Measurements from ENCODE around the gene TOMM70. TPM values are rescaled to one million over a fixed set of nuclear protein-coding genes. Genes with fewer than 3 reads are reported as not detected.
A peak's percentile ranks its signal among the peaks of the same experiment; 100 is the strongest.
"Not testable (repeated sequence)": the region's sequence is repeated elsewhere in the genome, so short reads cannot be mapped to it uniquely, and the experiment has no call there.

TOMM70 gene
- polyA plus RNA-seq, 1 donor, result 85.2 TPM

DNA sequence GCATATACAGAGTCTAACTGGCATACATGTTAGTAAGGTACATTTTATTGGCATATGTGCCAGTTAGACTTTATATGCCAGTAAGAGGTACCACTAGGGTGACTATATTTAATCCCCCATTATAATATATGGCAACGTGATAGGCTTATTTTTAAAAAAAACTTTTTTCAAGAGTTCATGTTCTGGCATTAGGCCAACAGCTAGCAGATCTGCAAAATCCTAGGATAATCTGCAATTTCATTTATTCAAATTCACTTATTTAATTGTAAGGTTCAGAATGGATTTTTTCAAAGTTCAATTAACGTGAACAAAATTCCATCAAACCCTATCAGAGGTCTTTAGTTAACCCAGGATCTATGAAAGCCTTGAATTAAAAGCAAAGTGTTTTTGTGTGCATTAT lies 34.5 kb downstream of the TOMM70 start:
- DNase-seq, result no peak

DNA sequence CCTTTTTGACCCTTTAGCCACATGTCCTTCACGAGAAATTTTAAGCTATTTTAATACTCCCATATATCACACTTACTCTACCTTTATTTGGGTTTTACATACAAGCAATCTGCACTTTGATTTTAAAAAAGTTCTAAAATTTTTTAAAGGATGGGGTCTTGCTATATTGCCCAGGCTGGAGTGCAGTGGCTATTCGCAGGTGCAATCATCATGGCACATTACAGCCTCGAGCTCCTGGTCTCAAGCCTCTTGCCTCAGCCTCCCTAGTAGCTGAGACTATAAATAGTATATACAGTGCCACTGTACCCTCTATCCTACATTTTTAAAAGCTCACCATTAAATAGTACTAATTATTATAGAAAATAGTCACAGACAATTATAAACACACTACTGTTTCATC lies 36.5 kb downstream of the TOMM70 start:
- DNase-seq, result no peak

DNA sequence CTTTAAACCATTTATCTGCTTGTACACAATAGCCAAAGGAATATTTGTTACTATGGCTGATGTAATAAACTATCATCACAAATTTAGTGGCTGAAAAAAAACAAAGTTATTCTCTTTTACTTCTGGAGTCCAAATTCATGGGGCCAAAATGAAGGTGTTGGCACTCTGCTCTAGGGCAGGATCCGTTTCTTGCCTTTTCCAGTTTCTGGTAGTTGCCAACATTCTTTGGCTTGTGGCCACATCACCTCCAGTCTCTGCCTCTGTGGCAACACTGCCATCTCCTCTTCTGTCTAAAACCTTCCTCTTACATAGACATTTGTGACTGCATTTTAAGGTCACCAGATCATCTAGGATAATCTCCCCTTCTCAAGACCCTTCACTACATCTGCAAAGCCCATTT lies 39.0 kb downstream of the TOMM70 start:
- no peak for DNase-seq

DNA sequence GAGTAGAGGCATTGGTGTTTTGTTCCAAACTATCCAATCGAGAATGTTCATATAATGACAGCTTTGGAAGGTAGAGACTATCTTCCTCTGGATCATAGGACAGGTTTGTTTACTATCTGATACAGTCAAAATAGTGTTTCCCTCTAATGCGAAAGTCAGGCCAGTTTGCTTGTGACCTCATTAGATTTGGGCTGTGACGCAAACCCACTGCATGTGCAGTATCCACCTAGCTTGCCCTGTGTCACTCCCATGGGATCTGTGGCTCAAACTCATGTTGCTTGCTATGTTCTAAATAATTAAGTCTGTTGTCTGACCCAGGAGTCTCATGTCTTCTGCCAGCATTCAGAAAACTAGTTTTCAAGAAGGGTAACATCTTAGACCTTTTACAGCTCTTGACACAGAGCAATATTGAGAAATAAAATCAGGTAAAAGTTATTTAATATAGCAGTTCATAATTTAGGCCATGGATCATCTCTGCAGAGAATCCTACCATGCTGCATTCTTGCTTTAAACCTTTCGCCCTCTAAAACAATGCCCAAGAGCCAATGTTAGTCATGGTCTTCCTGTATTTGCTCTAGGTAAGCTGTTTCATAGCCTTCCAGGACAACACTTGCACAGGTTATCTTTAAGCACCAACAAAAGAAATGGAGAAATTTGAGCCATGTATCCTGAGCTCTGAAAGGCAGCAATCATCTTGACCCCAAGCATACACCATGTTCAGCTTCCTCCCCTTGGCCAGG lies 40.0 kb downstream of the TOMM70 start:
- DNase-seq, result no peak

DNA sequence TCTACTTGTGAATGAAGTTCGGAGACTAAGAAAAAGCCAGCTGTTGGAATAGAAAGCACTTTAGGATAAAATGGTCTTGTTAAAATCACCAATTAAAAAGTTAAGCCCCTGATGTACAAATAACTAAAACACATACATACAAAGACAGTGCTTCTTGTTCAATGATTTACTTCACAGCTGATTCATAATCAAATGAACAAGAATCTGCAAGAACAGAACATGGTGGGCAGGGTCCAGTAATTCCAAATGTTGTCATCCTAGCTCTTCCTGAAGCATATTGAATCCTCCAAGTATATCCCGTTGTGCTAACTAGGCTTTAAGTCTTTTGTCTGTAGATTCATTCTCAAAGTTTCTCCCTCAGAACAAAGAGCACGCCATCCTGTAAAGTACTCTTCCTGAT lies 41.9 kb downstream of the TOMM70 start:
- DNase-seq, result no peak

DNA sequence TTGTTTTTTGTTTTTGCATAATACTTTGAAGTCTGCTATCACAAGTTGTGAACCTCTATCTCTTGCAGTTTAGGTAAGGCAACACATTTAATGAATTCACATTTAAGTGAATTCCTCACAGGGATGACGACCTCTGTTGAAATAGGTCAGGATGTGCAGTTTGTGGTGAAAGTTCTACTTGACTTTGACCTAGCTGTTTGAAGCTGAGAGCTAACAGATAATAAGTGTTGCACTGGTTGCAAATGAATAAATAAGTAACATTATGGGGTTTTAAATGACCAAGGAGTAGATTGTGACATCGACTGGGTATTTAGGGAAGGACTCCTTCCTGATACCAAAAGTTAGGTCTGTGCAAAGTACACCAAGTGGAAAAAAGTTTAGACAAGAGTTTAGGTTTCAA lies 42.5 kb downstream of the TOMM70 start:
- no peak for DNase-seq

DNA sequence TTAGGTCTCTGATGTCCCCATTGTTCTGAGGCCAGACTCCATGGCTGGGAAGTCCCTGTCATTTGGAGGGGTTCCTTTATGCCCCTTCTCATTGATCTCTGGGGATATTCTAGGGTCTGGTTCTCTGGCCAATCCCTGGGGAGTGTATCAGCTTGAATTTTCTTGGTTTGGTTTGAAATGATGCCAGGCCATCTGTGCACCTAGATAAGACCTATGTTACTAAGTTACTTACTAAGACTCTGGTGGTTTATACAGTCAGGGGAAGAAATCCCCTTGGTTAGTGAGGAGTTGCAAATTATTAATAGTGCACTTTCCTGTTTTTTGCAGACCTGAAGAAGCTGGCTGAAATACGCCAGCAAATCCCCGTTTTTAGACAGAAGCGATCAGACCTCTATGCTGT lies 46.0 kb downstream of the TOMM70 start:
- no peak for DNase-seq

DNA sequence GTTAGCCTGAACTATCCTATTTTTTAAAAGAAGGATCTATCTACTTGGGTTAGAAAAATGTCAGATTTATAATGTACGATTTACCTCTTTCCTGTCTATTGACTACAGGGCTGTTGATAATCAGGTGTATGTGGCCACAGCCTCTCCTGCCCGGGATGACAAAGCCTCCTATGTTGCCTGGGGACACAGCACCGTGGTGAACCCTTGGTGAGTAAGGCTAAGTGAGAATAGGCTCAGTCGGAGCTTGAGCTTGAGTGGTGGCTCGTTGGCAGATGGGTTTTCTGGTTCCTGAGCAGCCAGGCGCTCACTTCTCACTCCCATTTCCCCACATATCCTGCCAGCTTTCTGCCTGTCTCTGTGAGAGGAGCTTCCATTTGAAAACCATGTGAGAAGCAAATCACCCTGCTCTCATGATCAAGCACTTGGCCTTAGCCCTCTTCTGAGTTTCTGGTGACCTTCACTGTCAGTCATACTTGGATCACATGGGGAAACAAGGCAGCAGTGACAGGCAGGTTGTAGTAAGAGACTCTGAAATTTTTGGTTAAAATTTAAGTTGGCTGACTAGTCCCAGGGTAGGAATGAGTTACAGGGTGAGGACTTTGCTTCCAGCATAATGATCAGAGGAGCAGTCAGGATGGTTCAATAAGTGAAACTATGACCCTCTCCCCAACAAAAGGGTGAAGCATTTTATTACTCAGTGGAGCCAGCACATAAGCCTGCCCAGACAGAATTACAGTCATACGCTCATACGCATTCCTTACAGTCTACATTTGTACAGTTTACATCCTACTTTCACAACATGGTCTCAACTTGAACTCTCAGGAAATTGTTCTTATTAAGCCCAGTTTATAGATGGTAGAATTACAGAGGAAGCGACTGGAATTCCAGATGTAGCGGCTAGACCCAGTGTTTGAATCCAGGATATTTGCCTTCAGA lies 48.3 kb downstream of the TOMM70 start:
- no peak for DNase-seq

DNA sequence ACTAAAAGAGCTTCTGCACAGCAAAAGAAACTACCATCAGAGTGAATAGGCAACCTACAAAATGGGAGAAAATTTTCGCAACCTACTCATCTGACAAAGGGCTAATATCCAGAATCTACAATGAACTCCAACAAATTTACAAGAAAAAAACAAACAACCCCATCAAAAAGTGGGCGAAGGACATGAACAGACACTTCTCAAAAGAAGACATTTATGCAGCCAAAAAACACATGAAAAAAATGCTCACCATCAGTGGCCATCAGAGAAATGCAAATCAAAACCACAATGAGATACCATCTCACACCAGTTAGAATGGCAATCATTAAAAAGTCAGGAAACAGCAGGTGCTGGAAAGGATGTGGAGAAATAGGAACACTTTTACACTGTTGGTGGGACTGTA lies 49.1 kb downstream of the TOMM70 start:
- not testable (repeated sequence) for DNase-seq

DNA sequence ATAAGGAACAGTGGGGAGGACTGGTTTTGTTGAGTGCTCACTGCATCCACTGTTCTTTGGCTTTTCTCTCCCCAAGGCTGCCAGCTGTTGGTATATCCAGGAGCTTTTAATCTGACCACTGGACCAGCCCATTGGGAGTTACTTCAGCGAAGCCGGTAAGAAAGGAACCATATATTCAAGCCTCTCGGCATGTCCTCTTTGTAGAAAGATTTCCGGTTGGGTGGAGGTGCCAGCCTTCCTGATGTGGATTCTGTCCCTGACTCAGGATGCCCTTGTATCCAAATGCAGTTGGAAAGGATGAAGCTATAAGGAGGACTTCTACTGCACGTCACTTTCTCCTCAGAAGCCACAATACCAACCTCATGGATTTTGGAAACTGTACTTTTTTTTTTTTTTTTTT lies 52.2 kb downstream of the TOMM70 start:
- DNase-seq, result no peak

DNA sequence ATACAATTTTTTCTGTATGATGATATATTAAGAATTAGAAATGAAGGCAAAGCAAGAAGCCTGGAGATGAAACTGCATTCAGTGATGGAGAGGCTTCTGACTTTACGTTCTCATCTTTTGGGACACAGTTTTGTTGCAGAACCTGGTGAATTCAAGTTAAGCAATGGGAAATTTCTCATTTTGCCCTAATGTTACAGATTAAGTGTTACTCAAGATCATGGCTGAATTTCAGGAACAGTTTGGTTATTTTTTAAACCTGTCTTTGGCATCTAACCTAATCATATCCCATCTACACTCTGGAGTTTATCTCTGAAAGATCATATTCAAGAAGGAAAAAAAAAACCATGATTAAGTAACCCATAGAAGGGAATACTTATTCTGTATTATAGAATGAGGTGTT lies 60.4 kb downstream of the TOMM70 start:
- no peak for DNase-seq

DNA sequence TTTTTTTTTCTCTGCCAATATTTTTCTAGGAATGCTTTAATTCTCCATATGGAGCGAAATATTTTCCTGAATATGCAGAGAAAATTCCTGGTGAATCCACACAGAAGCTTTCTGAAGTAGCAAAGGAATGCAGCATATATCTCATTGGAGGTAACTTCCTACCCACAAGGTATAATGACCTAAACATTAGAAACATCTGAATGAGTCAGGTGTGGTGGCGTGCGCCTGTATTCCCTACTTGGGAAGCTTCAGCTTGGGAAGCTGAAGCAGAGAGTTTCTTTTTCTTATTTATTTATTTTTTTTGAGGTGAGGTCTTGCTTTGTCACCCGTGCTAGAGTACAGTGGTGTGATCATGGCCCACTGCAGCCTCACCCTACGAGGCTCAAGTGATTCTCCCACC lies 61.1 kb downstream of the TOMM70 start:
- DNase-seq, result no peak

DNA sequence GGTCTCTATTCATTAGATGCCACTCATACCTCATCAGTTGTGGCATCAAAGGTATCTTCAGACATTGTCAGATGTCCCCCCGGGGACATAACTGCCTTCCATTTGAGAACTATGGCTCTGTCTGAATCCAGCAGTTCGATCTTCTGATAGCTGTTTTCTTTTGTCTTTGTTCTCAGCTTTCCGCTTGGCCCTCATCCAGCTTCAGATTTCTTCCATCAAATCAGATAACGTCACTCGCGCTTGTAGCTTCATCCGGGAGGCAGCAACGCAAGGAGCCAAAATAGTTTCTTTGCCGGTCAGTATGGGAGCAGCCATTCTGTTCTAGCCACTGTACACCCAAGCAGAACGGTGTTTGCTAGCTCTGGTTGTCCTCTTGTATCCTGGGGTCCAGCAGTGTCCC lies 62.0 kb downstream of the TOMM70 start:
- DNase-seq, result no peak

DNA sequence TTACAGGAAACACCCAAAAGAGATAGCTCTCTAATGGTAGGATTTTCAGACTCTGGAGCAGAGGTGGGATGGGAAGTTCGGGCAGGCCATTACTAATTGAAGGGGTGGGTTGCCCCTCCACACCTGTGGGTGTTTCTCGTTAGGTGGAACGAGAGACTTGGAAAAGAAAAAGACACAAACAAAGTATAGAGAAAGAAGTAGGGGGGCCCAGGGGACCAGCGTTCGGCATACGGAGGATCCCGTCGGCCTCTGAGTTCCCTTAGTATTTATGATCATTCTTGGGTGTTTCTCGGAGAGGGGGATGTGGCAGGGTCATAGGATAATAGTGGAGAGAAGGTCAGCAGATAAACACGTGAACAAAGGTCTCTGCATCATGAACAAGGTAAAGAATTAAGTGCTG lies 64.7 kb downstream of the TOMM70 start:
- not testable (repeated sequence) for DNase-seq

DNA sequence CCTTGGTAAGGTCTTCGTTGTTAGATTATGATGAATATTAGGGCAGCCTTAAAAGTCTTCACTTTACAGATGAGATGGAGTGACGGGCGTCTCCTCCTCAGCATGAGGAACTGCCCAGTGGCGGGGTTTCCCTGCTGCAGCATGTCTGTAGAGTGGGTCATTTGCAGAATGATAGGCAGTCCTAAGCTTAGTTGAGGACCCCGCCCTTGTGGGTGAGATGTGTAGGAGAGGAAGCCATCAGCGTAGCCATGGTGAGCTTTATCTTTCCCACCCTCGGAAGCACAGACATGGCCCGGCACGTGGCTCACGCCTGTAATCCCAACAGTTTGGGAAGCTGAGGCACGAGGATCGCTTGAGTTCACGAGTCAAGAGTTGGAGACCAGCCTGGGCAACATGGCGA lies 65.5 kb downstream of the TOMM70 start:
- DNase-seq, result no peak

DNA sequence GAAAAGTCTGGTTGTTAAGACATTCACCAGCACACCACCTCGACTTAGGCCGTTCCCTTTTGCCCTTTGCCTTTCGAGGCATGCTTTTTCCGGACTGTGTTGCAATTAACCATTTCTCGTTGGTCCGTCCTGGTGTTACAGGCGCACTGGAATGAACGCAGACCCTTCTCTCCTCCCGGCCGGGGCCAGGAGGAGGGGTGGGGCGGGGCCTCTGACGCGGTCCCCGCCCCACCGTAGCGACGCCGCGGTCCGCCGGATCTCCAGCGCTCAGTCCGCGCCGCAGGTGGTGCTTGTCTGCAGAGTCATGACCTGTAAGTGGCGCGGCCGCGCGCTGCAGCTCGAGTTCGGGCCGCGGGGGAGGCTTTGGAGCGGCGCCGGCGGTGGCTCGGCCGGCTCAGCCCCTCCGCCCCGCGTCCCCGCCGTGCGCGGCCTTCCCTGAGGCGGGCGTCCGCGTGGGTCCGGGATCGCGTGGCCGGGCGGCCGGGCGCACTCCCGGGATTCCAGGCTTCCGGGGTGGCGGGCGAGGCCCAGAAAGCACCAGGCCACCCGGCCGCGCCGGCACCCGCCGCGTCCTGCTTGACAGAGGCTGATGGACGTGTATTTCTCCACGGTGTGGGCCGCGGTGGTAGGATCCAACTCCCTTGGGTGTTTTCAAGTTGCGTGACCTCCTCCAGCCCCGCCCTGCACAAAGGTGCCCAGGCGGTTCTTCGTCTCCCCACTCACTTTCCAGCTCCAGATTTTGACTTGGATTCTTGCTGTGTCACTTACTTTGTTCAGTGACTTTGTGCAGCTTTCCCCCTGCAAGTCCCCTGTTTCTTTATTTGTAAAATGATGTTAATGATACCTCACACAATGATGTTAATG lies 66.2 kb downstream of the TOMM70 start, which contains the start of gene NIT2:
Gene NIT2, plus strand, starts transcription at position 270 of the 864 bp plus-strand sequence. Its CDS starts 35 bp downstream, at position 305.
- peak; percentile 79 for DNase-seq

DNA sequence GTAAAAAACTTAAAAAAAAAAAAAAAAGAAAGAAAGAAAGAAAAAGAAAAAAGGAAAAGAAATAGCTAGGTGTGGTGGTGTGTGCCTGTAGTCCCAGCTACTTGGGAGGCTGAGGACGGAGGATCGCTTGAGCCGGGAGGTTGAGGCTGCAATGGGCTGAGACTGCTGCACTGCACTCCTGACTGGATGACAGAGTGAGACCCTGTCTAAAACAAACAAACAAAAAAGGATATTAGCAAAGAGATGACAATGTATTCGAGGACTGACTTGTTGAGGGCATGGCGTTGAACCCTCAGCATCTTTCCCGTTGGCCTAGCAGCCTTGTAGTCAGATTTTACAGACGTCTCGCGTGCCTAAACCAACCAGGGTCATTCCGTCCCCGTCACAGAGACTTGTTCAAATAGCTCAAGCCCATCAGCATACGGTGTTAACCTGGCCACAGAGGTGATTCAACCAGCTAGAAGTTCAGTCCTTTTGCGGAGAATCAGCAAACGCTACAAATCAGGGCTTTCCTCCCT lies 66.9 kb downstream of the TOMM70 start:
- no peak for DNase-seq

DNA sequence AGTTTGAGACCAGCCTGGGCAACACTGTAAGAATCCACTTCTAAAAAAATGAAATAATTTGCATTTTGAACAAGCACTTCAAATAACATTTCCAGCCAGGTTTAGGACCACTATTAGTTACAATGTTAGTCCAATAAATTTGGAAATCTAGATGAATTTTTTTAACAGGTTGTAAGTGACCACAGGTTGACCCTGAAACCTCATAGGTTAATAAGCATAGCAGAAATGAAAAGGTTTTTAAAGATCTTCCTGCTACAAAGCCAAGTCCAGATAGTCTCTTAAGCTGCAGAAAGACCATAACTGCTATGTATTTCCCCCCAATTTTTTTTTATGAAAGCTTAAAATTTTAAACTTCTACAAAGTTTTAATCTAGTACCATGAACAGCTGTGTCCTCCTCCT lies 67.8 kb downstream of the TOMM70 start:
- DNase-seq, result no peak

DNA sequence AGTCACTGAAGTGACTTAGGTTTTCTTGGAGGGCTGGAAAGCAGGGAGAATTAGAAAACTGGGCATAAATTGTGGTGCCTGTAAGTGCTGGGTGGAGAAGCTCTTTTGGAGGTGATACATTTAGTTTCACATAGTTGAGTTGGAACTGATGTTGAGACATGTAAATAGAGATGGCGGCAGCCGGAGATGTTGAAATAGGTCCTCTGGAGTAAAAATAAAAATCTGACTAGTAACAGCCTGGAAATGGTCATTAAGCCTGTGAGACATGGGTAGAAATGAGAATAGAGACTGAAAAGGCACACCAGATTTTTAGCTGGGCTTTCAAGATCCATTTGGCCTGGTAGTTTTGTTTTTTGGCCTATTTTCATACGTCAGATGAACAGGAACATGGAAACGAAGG lies 69.2 kb downstream of the TOMM70 start:
- DNase-seq, result no peak

DNA sequence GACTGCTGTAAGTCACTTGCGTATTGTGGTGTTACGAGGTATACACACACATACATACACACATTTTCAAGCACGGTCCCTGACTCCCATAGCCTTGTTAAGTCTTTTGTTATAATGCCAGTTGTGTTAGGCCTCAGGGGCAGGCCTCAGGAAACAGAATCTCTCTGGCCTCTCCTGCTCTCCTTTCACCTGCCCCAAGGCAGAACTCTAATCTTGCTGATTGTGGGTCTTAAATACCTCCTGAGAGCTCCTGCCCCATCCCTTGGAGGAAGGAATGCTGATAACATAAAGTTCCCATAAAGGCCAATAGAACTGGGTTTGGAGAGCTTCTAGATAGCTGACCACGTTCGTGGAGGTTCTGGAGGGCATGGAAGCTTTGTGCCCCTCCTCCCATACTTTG lies 70.2 kb downstream of the TOMM70 start:
- DNase-seq, result no peak

DNA sequence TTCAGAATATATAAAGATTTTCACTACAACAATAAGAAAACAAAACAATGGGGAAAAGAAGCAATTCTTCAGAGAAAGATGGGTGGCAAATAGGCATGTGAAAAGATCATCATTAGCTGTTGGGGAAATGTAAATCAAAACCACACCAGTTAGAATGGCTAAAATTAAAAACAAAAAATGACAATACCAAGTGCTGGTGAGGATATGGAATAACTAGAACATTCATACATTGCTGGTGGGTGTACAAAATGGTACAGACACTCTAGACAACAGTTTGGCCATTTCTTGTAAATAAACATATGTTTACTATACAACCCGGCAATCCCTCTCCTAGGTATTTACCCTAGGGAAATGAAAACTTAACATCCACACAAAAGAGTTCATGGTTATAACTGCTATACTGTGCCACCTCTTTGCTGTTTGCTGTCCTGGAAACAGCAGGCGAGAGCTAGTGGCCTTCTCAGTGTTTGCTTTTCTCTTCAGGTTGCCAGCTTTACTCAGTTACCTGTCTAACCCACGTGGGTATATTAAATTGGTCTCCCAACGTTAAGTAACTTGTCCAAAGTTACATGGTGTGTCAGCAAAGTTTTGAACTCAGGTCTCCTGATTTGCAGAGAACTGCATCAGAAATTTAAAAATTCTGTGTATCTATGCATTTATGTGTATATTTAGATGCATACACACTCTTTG lies 70.9 kb downstream of the TOMM70 start:
- no peak for DNase-seq

DNA sequence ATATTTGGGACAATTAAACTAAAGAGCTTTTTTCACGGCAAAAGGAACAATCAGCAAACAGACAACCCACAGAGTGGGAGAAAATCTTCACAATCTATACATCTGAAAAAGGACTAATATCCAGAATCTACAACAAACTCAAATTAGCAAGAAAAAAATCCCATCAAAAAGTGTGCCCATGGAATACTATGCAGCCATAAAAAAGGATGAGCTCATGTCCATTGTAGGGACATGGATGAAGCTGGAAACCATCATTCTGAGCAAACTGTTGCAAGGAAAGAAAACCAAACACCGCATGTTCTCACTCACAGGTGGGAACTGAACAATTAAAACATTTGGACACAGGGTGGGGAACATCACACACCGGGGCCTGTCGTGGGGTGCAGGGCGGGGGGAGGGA lies 73.5 kb downstream of the TOMM70 start:
- DNase-seq, result not testable (repeated sequence)

Data from left kidney (tissue), 2 donors.